ENCODE results near the gene AXL.

AXL gene

DNA sequence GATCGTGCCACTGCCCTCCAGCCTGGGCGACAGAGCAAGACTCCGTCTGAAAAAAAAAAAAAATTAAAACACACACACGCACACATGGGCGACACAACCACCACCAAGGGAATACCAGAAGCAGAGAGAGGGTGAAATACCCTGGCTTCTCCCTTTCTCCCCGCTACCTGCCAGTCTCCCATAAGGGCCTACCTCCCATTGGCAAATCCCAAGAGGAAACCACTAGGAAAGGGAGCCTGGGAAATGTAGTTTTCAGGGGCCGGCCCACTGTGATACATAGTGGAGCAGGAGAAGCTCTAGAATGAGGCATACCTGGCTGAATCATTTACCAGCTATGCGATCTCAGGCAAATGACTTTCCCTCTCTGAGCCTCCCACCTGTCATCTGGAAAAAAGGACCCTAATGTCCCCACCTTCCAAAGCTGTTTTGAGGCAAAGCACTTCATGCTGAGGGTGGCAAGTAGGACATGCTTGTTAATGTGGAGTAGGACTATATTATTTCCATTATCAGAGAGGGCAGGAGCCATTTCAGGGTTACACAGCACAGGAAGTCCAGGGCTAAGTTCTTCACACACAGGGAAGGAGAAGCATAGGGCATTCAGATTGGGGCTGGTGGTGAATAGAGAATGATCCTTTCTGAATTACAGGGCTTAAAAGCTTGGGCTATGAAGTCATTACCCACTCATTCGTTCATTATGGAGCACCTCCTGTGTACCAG is 30.8 kb downstream of the AXL start (continued):
- TF ChIP-seq, protein P1, sequence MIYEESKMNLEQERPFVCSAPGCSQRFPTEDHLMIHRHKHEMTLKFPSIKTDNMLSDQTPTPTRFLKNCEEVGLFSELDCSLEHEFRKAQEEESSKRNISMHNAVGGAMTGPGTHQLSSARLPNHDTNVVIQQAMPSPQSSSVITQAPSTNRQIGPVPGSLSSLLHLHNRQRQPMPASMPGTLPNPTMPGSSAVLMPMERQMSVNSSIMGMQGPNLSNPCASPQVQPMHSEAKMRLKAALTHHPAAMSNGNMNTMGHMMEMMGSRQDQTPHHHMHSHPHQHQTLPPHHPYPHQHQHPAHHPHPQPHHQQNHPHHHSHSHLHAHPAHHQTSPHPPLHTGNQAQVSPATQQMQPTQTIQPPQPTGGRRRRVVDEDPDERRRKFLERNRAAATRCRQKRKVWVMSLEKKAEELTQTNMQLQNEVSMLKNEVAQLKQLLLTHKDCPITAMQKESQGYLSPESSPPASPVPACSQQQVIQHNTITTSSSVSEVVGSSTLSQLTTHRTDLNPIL (CRISPR knock-in tag; IDR thresholded peaks at IDR 0.05; ENCODE audit: low read depth) = no peak
- TF ChIP-seq ESRRG (CRISPR knock-in tag; IDR thresholded peaks at IDR 0.05) (no peak), TOX (CRISPR knock-in tag; IDR thresholded peaks at IDR 0.05; ENCODE audit: borderline replicate concordance) (no peak), ZFP3 (CRISPR knock-in tag; IDR thresholded peaks at IDR 0.05) (no peak), CSDC2 (CRISPR knock-in tag; IDR thresholded peaks at IDR 0.05) (no peak), GLIS3 (CRISPR knock-in tag; IDR thresholded peaks at IDR 0.05) (no peak), ZC3H10 (CRISPR knock-in tag; IDR thresholded peaks at IDR 0.05) (no peak)

DNA sequence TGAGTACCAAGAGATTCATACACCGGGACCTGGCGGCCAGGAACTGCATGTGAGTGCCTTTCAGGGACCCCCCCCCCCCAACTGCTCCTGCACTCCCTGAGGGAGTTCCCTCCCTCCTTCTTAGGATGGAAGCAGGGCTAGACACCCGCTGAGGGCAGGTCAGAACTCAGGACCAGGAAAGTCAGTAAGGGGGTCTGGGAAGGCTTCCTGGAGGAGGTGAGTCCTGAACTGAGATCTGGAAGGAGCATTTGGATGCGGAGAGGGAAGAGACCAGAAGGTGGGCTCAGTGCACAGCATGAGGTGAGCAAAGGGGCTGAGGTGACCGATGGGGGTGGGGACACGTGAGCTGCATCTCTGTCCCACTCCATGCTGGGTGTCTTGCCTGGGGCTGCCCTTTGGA is 34.6 kb downstream of the AXL start:
- ATAC-seq = no peak
- TF ChIP-seq, protein P2, sequence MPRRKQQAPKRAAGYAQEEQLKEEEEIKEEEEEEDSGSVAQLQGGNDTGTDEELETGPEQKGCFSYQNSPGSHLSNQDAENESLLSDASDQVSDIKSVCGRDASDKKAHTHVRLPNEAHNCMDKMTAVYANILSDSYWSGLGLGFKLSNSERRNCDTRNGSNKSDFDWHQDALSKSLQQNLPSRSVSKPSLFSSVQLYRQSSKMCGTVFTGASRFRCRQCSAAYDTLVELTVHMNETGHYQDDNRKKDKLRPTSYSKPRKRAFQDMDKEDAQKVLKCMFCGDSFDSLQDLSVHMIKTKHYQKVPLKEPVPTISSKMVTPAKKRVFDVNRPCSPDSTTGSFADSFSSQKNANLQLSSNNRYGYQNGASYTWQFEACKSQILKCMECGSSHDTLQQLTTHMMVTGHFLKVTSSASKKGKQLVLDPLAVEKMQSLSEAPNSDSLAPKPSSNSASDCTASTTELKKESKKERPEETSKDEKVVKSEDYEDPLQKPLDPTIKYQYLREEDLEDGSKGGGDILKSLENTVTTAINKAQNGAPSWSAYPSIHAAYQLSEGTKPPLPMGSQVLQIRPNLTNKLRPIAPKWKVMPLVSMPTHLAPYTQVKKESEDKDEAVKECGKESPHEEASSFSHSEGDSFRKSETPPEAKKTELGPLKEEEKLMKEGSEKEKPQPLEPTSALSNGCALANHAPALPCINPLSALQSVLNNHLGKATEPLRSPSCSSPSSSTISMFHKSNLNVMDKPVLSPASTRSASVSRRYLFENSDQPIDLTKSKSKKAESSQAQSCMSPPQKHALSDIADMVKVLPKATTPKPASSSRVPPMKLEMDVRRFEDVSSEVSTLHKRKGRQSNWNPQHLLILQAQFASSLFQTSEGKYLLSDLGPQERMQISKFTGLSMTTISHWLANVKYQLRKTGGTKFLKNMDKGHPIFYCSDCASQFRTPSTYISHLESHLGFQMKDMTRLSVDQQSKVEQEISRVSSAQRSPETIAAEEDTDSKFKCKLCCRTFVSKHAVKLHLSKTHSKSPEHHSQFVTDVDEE (CRISPR knock-in tag; IDR thresholded peaks at IDR 0.05) = no peak
- no peak for TF ChIP-seq TCF4 (CRISPR knock-in tag; IDR thresholded peaks at IDR 0.05; ENCODE audit: borderline replicate concordance)
- TF ChIP-seq ZNF8 (CRISPR knock-in tag; IDR thresholded peaks at IDR 0.05) = no peak
- TF ChIP-seq PPARA (CRISPR knock-in tag; IDR thresholded peaks at IDR 0.05; ENCODE audit: borderline replicate concordance) = no peak
- TF ChIP-seq, protein P3, sequence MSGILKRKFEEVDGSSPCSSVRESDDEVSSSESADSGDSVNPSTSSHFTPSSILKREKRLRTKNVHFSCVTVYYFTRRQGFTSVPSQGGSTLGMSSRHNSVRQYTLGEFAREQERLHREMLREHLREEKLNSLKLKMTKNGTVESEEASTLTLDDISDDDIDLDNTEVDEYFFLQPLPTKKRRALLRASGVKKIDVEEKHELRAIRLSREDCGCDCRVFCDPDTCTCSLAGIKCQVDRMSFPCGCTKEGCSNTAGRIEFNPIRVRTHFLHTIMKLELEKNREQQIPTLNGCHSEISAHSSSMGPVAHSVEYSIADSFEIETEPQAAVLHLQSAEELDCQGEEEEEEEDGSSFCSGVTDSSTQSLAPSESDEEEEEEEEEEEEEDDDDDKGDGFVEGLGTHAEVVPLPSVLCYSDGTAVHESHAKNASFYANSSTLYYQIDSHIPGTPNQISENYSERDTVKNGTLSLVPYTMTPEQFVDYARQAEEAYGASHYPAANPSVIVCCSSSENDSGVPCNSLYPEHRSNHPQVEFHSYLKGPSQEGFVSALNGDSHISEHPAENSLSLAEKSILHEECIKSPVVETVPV (CRISPR knock-in tag; IDR thresholded peaks at IDR 0.05) = no peak
- TF ChIP-seq SNAI2 (CRISPR knock-in tag; IDR thresholded peaks at IDR 0.05) = no peak
- TF ChIP-seq, protein P4, sequence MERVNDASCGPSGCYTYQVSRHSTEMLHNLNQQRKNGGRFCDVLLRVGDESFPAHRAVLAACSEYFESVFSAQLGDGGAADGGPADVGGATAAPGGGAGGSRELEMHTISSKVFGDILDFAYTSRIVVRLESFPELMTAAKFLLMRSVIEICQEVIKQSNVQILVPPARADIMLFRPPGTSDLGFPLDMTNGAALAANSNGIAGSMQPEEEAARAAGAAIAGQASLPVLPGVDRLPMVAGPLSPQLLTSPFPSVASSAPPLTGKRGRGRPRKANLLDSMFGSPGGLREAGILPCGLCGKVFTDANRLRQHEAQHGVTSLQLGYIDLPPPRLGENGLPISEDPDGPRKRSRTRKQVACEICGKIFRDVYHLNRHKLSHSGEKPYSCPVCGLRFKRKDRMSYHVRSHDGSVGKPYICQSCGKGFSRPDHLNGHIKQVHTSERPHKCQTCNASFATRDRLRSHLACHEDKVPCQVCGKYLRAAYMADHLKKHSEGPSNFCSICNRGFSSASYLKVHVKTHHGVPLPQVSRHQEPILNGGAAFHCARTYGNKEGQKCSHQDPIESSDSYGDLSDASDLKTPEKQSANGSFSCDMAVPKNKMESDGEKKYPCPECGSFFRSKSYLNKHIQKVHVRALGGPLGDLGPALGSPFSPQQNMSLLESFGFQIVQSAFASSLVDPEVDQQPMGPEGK (CRISPR knock-in tag; IDR thresholded peaks at IDR 0.05; ENCODE audit: borderline replicate concordance) = no peak

DNA sequence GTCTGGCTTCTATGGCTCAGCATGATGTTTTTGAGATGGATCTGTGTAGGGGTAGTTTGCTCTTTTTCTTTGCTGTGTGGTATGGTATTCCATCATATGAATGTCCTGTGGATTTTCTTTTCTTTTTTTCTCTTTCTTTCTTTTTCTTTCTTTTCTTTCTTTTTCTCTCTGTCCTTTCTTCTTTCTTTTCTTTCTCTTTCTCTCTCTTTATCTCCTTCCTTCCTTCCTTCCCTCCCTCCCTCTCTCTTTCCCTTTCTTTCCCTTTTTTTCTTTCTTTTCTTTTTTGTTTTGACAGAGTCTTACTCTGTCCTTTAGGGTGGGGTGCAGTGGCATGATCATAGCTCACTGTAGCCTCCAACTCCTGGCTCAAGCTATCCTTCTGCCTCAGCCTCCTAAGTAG is 36.1 kb downstream of the AXL start:
- TF ChIP-seq GLIS3 (CRISPR knock-in tag; IDR thresholded peaks at IDR 0.05) = no peak
- TF ChIP-seq, protein P3 (CRISPR knock-in tag; IDR thresholded peaks at IDR 0.05) = no peak
- no peak for TF ChIP-seq TCF4 (CRISPR knock-in tag; IDR thresholded peaks at IDR 0.05; ENCODE audit: borderline replicate concordance)
- no peak for TF ChIP-seq ZNF565 (CRISPR knock-in tag; conservative IDR thresholded peaks at IDR 0.05; ENCODE audit: low read depth)
- no peak for TF ChIP-seq ZNF70 (CRISPR knock-in tag; IDR thresholded peaks at IDR 0.05)
- ATAC-seq = no peak

DNA sequence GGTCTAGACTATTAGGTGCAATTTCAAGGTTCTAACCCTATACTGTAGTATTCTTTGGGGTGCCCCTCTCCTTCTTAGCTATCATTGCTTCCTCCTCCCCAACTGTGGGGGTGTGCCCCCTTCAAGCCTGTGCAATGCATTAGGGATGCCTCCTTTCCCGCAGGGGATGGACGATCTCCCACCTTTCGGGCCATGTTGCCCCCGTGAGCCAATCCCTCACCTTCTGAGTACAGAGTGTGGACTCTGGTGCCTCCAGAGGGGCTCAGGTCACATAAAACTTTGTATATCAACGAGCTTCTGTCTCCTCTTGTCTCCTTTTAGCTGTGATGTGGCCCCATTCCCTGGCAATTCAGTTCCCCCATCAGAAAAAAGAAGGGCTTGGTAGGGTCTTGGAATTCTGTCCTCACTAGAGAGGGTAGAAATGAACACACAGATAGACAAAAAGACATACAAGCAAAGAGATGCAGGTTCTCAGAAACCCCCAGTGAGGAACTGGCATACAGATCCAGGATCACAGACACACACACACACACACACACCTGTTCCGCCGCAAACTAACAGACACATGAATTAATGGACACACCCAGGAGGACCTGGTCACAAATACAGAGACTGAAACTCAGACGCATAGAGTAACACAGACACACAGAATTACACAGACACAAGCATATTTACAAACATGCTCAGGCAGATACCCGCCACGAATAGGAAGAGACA is 42.6 kb downstream of the AXL start:
- ATAC-seq = no peak
- TF ChIP-seq ZNF70 (CRISPR knock-in tag; IDR thresholded peaks at IDR 0.05) (no peak), RARB (CRISPR knock-in tag; IDR thresholded peaks at IDR 0.05) (no peak), TOX (CRISPR knock-in tag; IDR thresholded peaks at IDR 0.05; ENCODE audit: borderline replicate concordance) (no peak), OSR1 (CRISPR knock-in tag; IDR thresholded peaks at IDR 0.05) (no peak), ZFP30 (CRISPR knock-in tag; IDR thresholded peaks at IDR 0.05) (no peak), ISL1 (CRISPR knock-in tag; IDR thresholded peaks at IDR 0.05) (no peak), ZNF8 (CRISPR knock-in tag; IDR thresholded peaks at IDR 0.05) (no peak), CSDC2 (CRISPR knock-in tag; IDR thresholded peaks at IDR 0.05) (no peak), SNAI2 (CRISPR knock-in tag; IDR thresholded peaks at IDR 0.05) (no peak), ARNTL (CRISPR knock-in tag; IDR thresholded peaks at IDR 0.05; ENCODE audit: borderline replicate concordance, low read depth) (no peak), ESRRG (CRISPR knock-in tag; IDR thresholded peaks at IDR 0.05) (no peak), ZNF565 (CRISPR knock-in tag; conservative IDR thresholded peaks at IDR 0.05; ENCODE audit: low read depth) (no peak), ZC3H10 (CRISPR knock-in tag; IDR thresholded peaks at IDR 0.05) (no peak)
- TF ChIP-seq, protein P5, sequence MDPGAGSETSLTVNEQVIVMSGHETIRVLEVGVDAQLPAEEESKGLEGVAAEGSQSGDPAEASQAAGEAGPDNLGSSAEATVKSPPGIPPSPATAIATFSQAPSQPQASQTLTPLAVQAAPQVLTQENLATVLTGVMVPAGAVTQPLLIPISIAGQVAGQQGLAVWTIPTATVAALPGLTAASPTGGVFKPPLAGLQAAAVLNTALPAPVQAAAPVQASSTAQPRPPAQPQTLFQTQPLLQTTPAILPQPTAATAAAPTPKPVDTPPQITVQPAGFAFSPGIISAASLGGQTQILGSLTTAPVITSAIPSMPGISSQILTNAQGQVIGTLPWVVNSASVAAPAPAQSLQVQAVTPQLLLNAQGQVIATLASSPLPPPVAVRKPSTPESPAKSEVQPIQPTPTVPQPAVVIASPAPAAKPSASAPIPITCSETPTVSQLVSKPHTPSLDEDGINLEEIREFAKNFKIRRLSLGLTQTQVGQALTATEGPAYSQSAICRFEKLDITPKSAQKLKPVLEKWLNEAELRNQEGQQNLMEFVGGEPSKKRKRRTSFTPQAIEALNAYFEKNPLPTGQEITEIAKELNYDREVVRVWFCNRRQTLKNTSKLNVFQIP (CRISPR knock-in tag; IDR thresholded peaks at IDR 0.05; ENCODE audit: borderline replicate concordance, low read depth) = no peak
- TF ChIP-seq, protein P4 (CRISPR knock-in tag; IDR thresholded peaks at IDR 0.05; ENCODE audit: borderline replicate concordance) = no peak
